Vagina (tissue), 2 donors: ENCODE measurements around the gene NMNAT3.

Experiments
- POLR2A ChIP-seq, 2 donors: fragments of 450-650 bp; IDR thresholded peaks; one replicate each; pipeline ENCODE4 v1.6.1; 2017; ENCODE audit warnings: antibody characterized with exemption in 2 of 2, mild to moderate bottlenecking in 2 of 2, moderate library complexity in 2 of 2
- TF ChIP-seq, protein P1 (sequence below), 3 experiments: fragments of 450-650 bp in 2 of 3; fragments of 200-600 bp in 1 of 3; sonication (generic) in 1 of 3; IDR thresholded peaks; one replicate each; pipeline ENCODE4 v1.5.1; 2017 to 2019; ENCODE audit warnings: antibody characterized with exemption in 3 of 3, mild to moderate bottlenecking in 2 of 3, moderate library complexity in 2 of 3

DNA sequence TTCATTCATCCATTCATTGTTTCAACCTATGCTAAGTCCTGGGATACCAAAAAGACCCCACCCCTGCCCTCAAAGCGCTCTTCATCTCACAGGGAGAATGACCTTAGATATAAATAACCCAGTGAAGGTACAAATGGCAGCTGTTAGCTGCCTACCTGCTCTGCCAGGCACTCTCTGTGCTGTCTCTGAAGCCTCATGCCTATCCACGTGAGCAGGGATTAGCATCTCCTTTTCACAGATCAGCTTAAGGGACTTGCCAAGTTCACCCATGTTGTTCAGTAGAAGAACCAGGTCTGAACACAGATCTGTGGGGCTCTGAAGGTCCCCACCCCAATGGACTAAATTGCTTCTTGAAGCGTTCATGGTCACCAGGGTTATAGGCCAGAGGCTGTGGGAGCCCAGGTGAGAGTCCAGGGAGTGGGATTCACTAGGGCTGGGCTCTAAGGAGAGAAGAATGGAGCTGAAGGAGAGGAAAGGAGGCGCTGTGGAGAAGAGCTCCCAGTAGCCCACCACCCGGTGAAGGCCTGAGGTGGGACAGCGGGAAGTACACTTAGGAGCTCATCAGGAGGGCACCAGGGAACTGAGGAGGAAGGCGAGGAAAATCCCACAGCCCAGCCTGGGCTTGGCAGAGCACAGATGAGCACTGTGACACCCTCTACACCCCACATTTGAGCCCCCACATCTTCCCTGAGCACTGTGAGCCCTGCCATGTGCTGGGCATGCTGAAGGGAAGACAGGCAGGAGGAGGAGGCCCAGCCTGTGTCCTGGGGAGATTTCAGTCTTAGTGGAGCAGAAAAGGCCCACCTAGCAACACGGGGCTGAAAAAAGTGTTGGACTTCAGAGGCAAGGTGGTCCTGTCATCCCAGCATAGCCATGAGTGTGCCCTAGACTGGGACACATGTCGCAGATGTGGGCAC is 158.6 kb downstream of the NMNAT3 start:
- TF ChIP-seq, protein P1, sequence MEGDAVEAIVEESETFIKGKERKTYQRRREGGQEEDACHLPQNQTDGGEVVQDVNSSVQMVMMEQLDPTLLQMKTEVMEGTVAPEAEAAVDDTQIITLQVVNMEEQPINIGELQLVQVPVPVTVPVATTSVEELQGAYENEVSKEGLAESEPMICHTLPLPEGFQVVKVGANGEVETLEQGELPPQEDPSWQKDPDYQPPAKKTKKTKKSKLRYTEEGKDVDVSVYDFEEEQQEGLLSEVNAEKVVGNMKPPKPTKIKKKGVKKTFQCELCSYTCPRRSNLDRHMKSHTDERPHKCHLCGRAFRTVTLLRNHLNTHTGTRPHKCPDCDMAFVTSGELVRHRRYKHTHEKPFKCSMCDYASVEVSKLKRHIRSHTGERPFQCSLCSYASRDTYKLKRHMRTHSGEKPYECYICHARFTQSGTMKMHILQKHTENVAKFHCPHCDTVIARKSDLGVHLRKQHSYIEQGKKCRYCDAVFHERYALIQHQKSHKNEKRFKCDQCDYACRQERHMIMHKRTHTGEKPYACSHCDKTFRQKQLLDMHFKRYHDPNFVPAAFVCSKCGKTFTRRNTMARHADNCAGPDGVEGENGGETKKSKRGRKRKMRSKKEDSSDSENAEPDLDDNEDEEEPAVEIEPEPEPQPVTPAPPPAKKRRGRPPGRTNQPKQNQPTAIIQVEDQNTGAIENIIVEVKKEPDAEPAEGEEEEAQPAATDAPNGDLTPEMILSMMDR (IDR thresholded peaks at IDR 0.05), result no peak
- TF ChIP-seq POLR2A (IDR thresholded peaks at IDR 0.05), result no peak
